T1000 (cell line): ENCODE data around the gene GP1BB.

Experiments
- DNase-seq: peaks from one replicate; lab custom pipeline; 2025; ENCODE audit warnings: mixed read lengths; lab: John Stamatoyannopoulos, UW

Gene GP1BB

GRCh38 chr22:19742160-19743066 is 19.1 kb downstream of the GP1BB start:
- DNase-seq: no peak

- no peak for DNase-seq
Measured at GRCh38 chr22:19743081-19743480, 19.7 kb downstream of the GP1BB start.

- DNase-seq: no peak
Measured at GRCh38 chr22:19743651-19744050, 20.3 kb downstream of the GP1BB start.

GRCh38 chr22:19744350-19745006 is 21.1 kb downstream of the GP1BB start:
- no peak for DNase-seq

- no peak for DNase-seq
Measured at GRCh38 chr22:19745155-19746101, 22.1 kb downstream of the GP1BB start.

- no peak for DNase-seq
Measured at GRCh38 chr22:19746726-19747125, 23.4 kb downstream of the GP1BB start.

- no peak for DNase-seq
Measured at GRCh38 chr22:19747551-19747950, 24.2 kb downstream of the GP1BB start.

GRCh38 chr22:19748139-19748538 is 24.8 kb downstream of the GP1BB start:
- DNase-seq: no peak

- DNase-seq: no peak
Measured at GRCh38 chr22:19748991-19749664, 25.8 kb downstream of the GP1BB start.

GRCh38 chr22:19749876-19750275 is 26.5 kb downstream of the GP1BB start:
- no peak for DNase-seq

- DNase-seq: no peak
Measured at GRCh38 chr22:19750507-19751490, 27.5 kb downstream of the GP1BB start.

- DNase-seq: no peak
Measured at GRCh38 chr22:19751497-19752245, 28.3 kb downstream of the GP1BB start.

GRCh38 chr22:19753090-19753842 is 29.9 kb downstream of the GP1BB start:
- DNase-seq: no peak

- DNase-seq: no peak
Measured at GRCh38 chr22:19753996-19754700, 30.8 kb downstream of the GP1BB start.

- DNase-seq: no peak
Measured at GRCh38 chr22:19754701-19755144, 31.4 kb downstream of the GP1BB start.

GRCh38 chr22:19755145-19755710 is 31.9 kb downstream of the GP1BB start:
- DNase-seq: no peak

- no peak for DNase-seq
Measured at GRCh38 chr22:19755722-19756287, 32.5 kb downstream of the GP1BB start.
